SK-N-SH treated with all-trans-retinoic acid at 6 μM for 48 hours (cell line): ENCODE results near the gene SLX4IP.

Source experiments
- ATAC-seq: fragments of 200-7000 bp; cut with Tn5 transposase; 3 replicates; pipeline ENCODE4 v1.9.1; 2020; ENCODE audit warnings: mild to moderate bottlenecking, moderate library complexity
- ARNTL ChIP-seq: fragments of 450-650 bp; formaldehyde crosslinking; IDR thresholded peaks from 2 replicates; pipeline ENCODE4 v1.5.0; 2020; ENCODE audit warnings: low read depth, mild to moderate bottlenecking, moderate library complexity, borderline replicate concordance
- BACH2 ChIP-seq: fragments of 250-450 bp; sonication (Bioruptor Pico); IDR thresholded peaks from 2 replicates; pipeline ENCODE4 v1.9.0; 2021; ENCODE audit warnings: mild to moderate bottlenecking, borderline replicate concordance
- ESRRG ChIP-seq: fragments of 250-450 bp; sonication (Bioruptor Pico); IDR thresholded peaks from 2 replicates; pipeline ENCODE4 v1.6.1; 2021; ENCODE audit warnings: mild to moderate bottlenecking
- GLIS3 ChIP-seq: fragments of 250-450 bp; sonication (Bioruptor Pico); IDR thresholded peaks from 2 replicates; pipeline ENCODE4 v1.5.0; 2020; ENCODE audit warnings: mild to moderate bottlenecking, moderate library complexity
- ISL1 ChIP-seq: fragments of 250-450 bp; sonication (Bioruptor Pico); IDR thresholded peaks from 2 replicates; pipeline ENCODE4 v2.1.2; 2022; ENCODE audit warnings: mild to moderate bottlenecking, moderate library complexity
- OSR1 ChIP-seq: fragments of 250-450 bp; sonication (Bioruptor Pico); IDR thresholded peaks from 2 replicates; pipeline ENCODE4 v1.8.0; 2022; ENCODE audit warnings: moderate library complexity, mild to moderate bottlenecking, inconsistent platforms
- PPARA ChIP-seq: fragments of 250-450 bp; sonication (Bioruptor Pico); IDR thresholded peaks from 2 replicates; pipeline ENCODE4 v1.5.0; 2020; ENCODE audit warnings: mild to moderate bottlenecking, borderline replicate concordance
- SNAI2 ChIP-seq: fragments of 250-450 bp; sonication (Bioruptor Pico); IDR thresholded peaks from 2 replicates; pipeline ENCODE4 v1.5.0; 2020; ENCODE audit warnings: mild to moderate bottlenecking, moderate library complexity
- TCF4 ChIP-seq: fragments of 250-450 bp; sonication (Bioruptor Pico); IDR thresholded peaks from 2 replicates; pipeline ENCODE4 v1.8.0; 2021; ENCODE audit warnings: mild to moderate bottlenecking, moderate library complexity, borderline replicate concordance
- ZFP3 ChIP-seq: fragments of 250-450 bp; sonication (Bioruptor Pico); IDR thresholded peaks from 2 replicates; pipeline ENCODE4 v1.5.0; 2020; ENCODE audit warnings: mild to moderate bottlenecking, moderate library complexity
- ZFP30 ChIP-seq: fragments of 450-650 bp; formaldehyde crosslinking; IDR thresholded peaks from 2 replicates; pipeline ENCODE4 v1.5.0; 2022; ENCODE audit warnings: mild to moderate bottlenecking, moderate library complexity
- ZNF565 ChIP-seq: fragments of 450-650 bp; formaldehyde crosslinking; conservative IDR thresholded peaks from 2 replicates; pipeline ENCODE4 v1.5.0; 2020; ENCODE audit warnings: low read depth, mild to moderate bottlenecking, moderate library complexity
- TF ChIP-seq, protein P1 (sequence below): fragments of 250-450 bp; sonication (Bioruptor Pico); IDR thresholded peaks from 2 replicates; pipeline ENCODE4 v1.5.0; 2020; ENCODE audit warnings: mild to moderate bottlenecking, moderate library complexity
- TF ChIP-seq, protein P2 (sequence below): fragments of 250-450 bp; sonication (Bioruptor Pico); IDR thresholded peaks from 2 replicates; pipeline ENCODE4 v1.5.1; 2021; ENCODE audit warnings: mild to moderate bottlenecking, moderate library complexity
- TF ChIP-seq, protein P3 (sequence below): fragments of 250-450 bp; sonication (Bioruptor Pico); IDR thresholded peaks from 2 replicates; pipeline ENCODE4 v1.8.0; 2021; ENCODE audit warnings: low read depth, mild to moderate bottlenecking, moderate library complexity, borderline replicate concordance
- TF ChIP-seq, protein P4 (sequence below): fragments of 250-450 bp; sonication (Bioruptor Pico); IDR thresholded peaks from 2 replicates; pipeline ENCODE4 v1.8.0; 2020; ENCODE audit warnings: mild to moderate bottlenecking, moderate library complexity, borderline replicate concordance

The SLX4IP gene

DNA sequence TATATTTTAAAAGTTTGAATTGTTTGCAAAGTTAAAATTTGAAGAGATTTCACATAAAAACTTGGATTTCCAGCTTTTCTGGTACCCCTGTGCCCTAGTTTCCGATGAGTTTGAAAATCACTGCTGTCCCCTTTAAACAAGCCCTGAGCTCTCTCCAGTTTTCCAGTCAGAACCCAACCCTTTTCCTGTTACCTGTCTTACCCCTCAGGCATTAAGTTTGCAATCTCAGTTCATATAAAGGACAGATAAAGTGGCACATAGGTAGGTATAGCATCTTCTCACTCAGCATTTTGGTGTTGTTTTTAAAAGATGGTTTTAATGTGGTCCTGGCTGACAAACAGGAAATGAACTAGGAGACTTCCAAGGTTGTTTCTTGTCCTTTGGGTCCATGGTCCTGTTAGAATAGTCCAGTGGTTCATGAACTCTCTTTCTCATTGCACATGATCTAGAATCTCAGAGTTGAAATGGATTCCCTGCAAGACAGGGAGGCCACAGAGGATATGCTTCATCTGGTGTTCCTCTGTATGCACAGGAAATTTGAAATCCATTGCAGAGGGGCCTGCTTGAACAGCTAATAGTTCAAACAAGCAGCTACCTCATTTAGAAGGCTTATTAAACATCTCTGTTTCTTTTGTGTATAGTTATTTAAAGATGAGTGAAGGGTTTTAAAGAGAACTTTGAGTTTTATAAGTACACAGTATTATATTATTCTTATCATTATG, 156.0 kb downstream of the SLX4IP start (continued):
- TF ChIP-seq, protein P1, sequence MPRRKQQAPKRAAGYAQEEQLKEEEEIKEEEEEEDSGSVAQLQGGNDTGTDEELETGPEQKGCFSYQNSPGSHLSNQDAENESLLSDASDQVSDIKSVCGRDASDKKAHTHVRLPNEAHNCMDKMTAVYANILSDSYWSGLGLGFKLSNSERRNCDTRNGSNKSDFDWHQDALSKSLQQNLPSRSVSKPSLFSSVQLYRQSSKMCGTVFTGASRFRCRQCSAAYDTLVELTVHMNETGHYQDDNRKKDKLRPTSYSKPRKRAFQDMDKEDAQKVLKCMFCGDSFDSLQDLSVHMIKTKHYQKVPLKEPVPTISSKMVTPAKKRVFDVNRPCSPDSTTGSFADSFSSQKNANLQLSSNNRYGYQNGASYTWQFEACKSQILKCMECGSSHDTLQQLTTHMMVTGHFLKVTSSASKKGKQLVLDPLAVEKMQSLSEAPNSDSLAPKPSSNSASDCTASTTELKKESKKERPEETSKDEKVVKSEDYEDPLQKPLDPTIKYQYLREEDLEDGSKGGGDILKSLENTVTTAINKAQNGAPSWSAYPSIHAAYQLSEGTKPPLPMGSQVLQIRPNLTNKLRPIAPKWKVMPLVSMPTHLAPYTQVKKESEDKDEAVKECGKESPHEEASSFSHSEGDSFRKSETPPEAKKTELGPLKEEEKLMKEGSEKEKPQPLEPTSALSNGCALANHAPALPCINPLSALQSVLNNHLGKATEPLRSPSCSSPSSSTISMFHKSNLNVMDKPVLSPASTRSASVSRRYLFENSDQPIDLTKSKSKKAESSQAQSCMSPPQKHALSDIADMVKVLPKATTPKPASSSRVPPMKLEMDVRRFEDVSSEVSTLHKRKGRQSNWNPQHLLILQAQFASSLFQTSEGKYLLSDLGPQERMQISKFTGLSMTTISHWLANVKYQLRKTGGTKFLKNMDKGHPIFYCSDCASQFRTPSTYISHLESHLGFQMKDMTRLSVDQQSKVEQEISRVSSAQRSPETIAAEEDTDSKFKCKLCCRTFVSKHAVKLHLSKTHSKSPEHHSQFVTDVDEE (CRISPR knock-in tag): no peak
- TF ChIP-seq, protein P2, sequence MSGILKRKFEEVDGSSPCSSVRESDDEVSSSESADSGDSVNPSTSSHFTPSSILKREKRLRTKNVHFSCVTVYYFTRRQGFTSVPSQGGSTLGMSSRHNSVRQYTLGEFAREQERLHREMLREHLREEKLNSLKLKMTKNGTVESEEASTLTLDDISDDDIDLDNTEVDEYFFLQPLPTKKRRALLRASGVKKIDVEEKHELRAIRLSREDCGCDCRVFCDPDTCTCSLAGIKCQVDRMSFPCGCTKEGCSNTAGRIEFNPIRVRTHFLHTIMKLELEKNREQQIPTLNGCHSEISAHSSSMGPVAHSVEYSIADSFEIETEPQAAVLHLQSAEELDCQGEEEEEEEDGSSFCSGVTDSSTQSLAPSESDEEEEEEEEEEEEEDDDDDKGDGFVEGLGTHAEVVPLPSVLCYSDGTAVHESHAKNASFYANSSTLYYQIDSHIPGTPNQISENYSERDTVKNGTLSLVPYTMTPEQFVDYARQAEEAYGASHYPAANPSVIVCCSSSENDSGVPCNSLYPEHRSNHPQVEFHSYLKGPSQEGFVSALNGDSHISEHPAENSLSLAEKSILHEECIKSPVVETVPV (CRISPR knock-in tag): no peak
- TF ChIP-seq GLIS3 (CRISPR knock-in tag) (no peak), PPARA (CRISPR knock-in tag) (no peak)

DNA sequence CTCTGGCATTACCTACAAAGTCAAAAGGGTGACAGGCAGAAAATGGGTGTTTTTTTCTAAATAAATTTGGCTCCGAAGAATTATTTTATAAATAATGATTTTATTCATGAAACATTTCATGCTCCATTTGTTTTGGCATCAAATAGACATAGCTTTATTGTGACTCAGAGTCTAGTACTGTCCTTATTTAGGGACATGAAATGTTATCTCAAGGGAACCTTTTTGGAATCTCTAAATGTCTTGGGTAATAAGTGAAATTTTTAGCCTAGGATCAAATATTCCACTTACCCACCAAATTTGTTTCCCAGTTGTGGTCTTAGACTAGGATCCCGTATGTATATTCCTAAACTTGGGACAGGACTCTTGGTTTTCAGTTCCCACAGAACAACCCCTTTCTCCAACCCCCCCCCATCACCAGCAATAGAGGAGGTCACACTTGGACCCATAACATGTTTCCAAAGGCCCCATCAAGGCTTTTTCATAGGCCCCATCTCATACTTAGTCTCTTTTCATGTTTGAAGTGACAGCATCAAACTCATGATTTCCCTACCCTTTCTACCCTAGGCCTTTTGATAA, 156.9 kb downstream of the SLX4IP start:
- ATAC-seq: peak; percentile 46; the same call in 2 of the 3 replicates
- TF ChIP-seq ISL1 (CRISPR knock-in tag) (0 out of 2 replicates have a peak, but pooled peaks have one; percentile 38), ARNTL (no peak), ZFP3 (CRISPR knock-in tag) (no peak)
- TF ChIP-seq, protein P1 (CRISPR knock-in tag): no peak
- TF ChIP-seq, protein P2 (CRISPR knock-in tag): no peak
- TF ChIP-seq, protein P3, sequence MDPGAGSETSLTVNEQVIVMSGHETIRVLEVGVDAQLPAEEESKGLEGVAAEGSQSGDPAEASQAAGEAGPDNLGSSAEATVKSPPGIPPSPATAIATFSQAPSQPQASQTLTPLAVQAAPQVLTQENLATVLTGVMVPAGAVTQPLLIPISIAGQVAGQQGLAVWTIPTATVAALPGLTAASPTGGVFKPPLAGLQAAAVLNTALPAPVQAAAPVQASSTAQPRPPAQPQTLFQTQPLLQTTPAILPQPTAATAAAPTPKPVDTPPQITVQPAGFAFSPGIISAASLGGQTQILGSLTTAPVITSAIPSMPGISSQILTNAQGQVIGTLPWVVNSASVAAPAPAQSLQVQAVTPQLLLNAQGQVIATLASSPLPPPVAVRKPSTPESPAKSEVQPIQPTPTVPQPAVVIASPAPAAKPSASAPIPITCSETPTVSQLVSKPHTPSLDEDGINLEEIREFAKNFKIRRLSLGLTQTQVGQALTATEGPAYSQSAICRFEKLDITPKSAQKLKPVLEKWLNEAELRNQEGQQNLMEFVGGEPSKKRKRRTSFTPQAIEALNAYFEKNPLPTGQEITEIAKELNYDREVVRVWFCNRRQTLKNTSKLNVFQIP (CRISPR knock-in tag): no peak

DNA sequence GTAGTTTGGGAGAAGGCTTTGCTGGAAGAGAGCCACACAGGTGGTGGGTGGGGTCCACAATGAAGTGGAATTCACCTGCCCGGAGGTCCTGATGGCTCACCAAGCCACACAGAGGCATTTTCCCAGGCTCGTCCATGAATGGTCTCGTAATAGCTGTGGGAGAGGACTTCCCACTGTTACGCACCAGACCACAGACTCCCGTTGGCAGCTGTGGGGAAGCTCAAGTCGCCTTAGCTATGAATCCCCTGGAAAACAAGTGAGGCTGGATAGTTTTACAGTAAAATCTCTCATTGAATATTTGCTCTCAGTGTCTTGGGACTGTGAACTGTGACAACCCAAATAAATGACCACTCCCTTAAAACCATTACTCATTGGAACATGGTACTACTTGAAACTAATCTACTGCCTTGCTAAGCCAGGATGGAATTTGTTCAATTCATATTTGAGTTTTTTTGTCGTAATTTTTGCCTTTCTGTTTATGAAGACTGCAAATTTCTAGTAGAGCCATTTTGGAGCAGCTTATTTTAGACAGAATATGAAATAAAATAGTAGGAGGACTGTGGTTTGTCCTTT, 159.3 kb downstream of the SLX4IP start:
- no peak for ATAC-seq

More for the DNA sequence above, 159.3 kb downstream of the SLX4IP start:
- TF ChIP-seq, protein P2 (CRISPR knock-in tag): no peak
- TF ChIP-seq, protein P4, sequence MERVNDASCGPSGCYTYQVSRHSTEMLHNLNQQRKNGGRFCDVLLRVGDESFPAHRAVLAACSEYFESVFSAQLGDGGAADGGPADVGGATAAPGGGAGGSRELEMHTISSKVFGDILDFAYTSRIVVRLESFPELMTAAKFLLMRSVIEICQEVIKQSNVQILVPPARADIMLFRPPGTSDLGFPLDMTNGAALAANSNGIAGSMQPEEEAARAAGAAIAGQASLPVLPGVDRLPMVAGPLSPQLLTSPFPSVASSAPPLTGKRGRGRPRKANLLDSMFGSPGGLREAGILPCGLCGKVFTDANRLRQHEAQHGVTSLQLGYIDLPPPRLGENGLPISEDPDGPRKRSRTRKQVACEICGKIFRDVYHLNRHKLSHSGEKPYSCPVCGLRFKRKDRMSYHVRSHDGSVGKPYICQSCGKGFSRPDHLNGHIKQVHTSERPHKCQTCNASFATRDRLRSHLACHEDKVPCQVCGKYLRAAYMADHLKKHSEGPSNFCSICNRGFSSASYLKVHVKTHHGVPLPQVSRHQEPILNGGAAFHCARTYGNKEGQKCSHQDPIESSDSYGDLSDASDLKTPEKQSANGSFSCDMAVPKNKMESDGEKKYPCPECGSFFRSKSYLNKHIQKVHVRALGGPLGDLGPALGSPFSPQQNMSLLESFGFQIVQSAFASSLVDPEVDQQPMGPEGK (CRISPR knock-in tag): no peak
- TF ChIP-seq ESRRG (CRISPR knock-in tag) (no peak), ZFP30 (CRISPR knock-in tag) (no peak), SNAI2 (CRISPR knock-in tag) (no peak), OSR1 (CRISPR knock-in tag) (no peak), BACH2 (CRISPR knock-in tag) (no peak), ZNF565 (no peak), TCF4 (CRISPR knock-in tag) (no peak), GLIS3 (CRISPR knock-in tag) (no peak)
- TF ChIP-seq, all 23 proteins: peak for 0
